Mesothelial cell of epicardium (in vitro differentiated cells): ENCODE measurements around the gene HTRA1. TPM values are rescaled to one million over a fixed set of nuclear protein-coding genes. Genes with fewer than 3 reads are reported as not detected.

ENCODE experiments used
- DNase-seq, 2 experiments: peaks; one replicate each; pipeline ENCODE4 v3.0.0; 2021; ENCODE audit warnings: low spot score in 2 of 2; ENCODE audit not compliant: unreplicated experiment in 2 of 2
- H3K27ac Mint-ChIP-seq: 2 replicates; pipeline ENCODE4 v1.8.0; 2021; ENCODE audit warnings: mixed read lengths
- H3K27me3 Mint-ChIP-seq: 2 replicates; pipeline ENCODE4 v1.8.0; 2021; ENCODE audit warnings: low read depth, mixed read lengths
- H3K36me3 Mint-ChIP-seq: 2 replicates; pipeline ENCODE4 v1.8.0; 2021; ENCODE audit warnings: mixed read lengths
- H3K4me1 Mint-ChIP-seq: 2 replicates; pipeline ENCODE4 v1.8.0; 2021; ENCODE audit warnings: mixed read lengths
- H3K4me3 Mint-ChIP-seq: 2 replicates; pipeline ENCODE4 v1.8.0; 2021; ENCODE audit warnings: mild to moderate bottlenecking, moderate library complexity, mixed read lengths
- H3K9me3 Mint-ChIP-seq: 2 replicates; pipeline ENCODE4 v1.8.0; 2021; ENCODE audit warnings: mixed read lengths
- CTCF ChIP-seq: fragments of 200-600 bp; sonication (generic); IDR thresholded peaks from one replicate; pipeline ENCODE4 v1.5.0; 2021; ENCODE audit warnings: antibody characterized with exemption; ENCODE audit not compliant: unreplicated experiment
- microRNA-seq: library from miRNA; unstranded; fragments of <30 nt; microRNA quantifications from one replicate; pipeline ENCODE4 v1.2.0, GENCODE V29; 2021; ENCODE audit warnings: inconsistent platforms, mixed read lengths
- total RNA-seq: library from RNA; stranded (reverse); gene quantifications from 3 replicates; pipeline ENCODE4 v1.2.1, GENCODE V29; 2021

HTRA1 gene
- total RNA-seq, 1 donor from 2014 or later: 12.2 TPM

GRCh38 chr10:122561792-122562191 lies 100.4 kb downstream of the HTRA1 start:
- Mint-ChIP-seq H3K4me3 (no peak overlapping the region), H3K36me3 (no peaks in the 10 kb centered on the region), H3K27me3 (peaks cover 63% of the 10 kb centered on the region), H3K4me1 (peaks cover 18% of the 10 kb centered on the region), H3K9me3 (no peaks in the 10 kb centered on the region), H3K27ac (no peak overlapping the region)
- no peak for TF ChIP-seq CTCF
- DNase-seq: no peak

Small RNAs within 50 kb of the gene (microRNA-seq; reads per million reads assigned to microRNA genes)
- gene MIR3941: not detected

Other genes starting within 250 kb of the HTRA1 start
- not detected in 3 replicates for gene BTBD16, start 190.3 kb upstream of the HTRA1 start, total RNA-seq
- 33.1 to 35.6 TPM (median 35.3 TPM) in 3 replicates for gene PLEKHA1, start 86.8 kb upstream of the HTRA1 start, total RNA-seq
- gene ARMS2, start 6.9 kb upstream of the HTRA1 start, total RNA-seq: not detected in 3 replicates
- gene DMBT1, start 99.2 kb downstream of the HTRA1 start, total RNA-seq: 0.05 TPM in 1 of 3 replicates, not detected in the others
- gene C10orf120, start 238.3 kb downstream of the HTRA1 start, total RNA-seq: not detected in 3 replicates